B cell (primary cell): ENCODE results near the gene DCP1A. TPM values are rescaled to one million over a fixed set of nuclear protein-coding genes. Genes with fewer than 3 reads are reported as not detected.
"Not testable (repeated sequence)": the region's sequence is repeated elsewhere in the genome, so short reads cannot be mapped to it uniquely, and the experiment has no call there.

Source experiments
- ATAC-seq: fragments of 200-7000 bp; cut with Tn5 transposase; one replicate; pipeline ENCODE4 v1.10.0; 2021; ENCODE audit warnings: low read depth, mild to moderate bottlenecking, moderate number of reproducible peaks, moderate library complexity
- CTCF ChIA-PET: fragments of 350-600 bp; sonication (Branson Sonifier 250); formaldehyde crosslinking; loops from one replicate; lab custom pipeline; 2021; ENCODE audit warnings: antibody characterized with exemption, inconsistent platforms; lab: Charles Lee
- POLR2A ChIA-PET: fragments of 350-600 bp; sonication (Branson Sonifier 250); formaldehyde crosslinking; loops from one replicate; lab custom pipeline; 2021; ENCODE audit warnings: antibody characterized with exemption; lab: Charles Lee
- DNase-seq: peaks from one replicate; pipeline ENCODE4 v3.0.0; 2013
- H2AFZ ChIP-seq: 2 replicates; pipeline ENCODE4 v1.6.1; 2012; ENCODE audit warnings: mild to moderate bottlenecking, low read depth, low read length; ENCODE audit not compliant: insufficient read depth, poor library complexity, severe bottlenecking
- H3K27ac ChIP-seq, 2 donors: 1 replicate in 1 of 2; 2 replicates in 1 of 2; pipeline ENCODE4 v1.5.1; 2012 to 2013; ENCODE audit warnings: low read length in 2 of 2, mild to moderate bottlenecking in 2 of 2, moderate library complexity in 1 of 2
- H3K27me3 ChIP-seq, 4 experiments: fragments of 200-600 bp in 1 of 4; sonication (generic) in 1 of 4; replicated peaks in 1 of 4; 1 replicate in 2 of 4; 2 replicates in 2 of 4; pipeline versions ENCODE4 v1.6.1 to v1.7.0; 2013 to 2016; ENCODE audit warnings: low read length in 3 of 4, mild to moderate bottlenecking in 2 of 4, mixed read lengths in 1 of 4, moderate library complexity in 1 of 4; ENCODE audit not compliant: insufficient read depth in 4 of 4, control insufficient read depth in 3 of 4; ENCODE audit errors: control extremely low read depth in 1 of 4
- H3K36me3 ChIP-seq, 2 experiments: replicated peaks in 1 of 2; 1 replicate in 1 of 2; 2 replicates in 1 of 2; pipeline versions ENCODE4 v1.6.1 to v1.7.1; 2013; ENCODE audit warnings: low read length in 1 of 2; ENCODE audit not compliant: insufficient read depth in 2 of 2, control insufficient read depth in 1 of 2; ENCODE audit errors: control extremely low read depth in 1 of 2, extremely low read depth in 1 of 2
- H3K4me1 ChIP-seq, 2 donors: fragments of 200-600 bp in 1 of 2; sonication (generic) in 1 of 2; 1 replicate in 1 of 2; 2 replicates in 1 of 2; pipeline versions ENCODE4 v1.5.1 to v1.6.1; 2013 to 2017; ENCODE audit warnings: low read length in 2 of 2; ENCODE audit not compliant: control insufficient read depth in 2 of 2, insufficient read depth in 2 of 2
- H3K4me2 ChIP-seq: replicated peaks from 2 replicates; pipeline ENCODE3; 2012; ENCODE audit warnings: mild to moderate bottlenecking, low read depth, low read length; ENCODE audit not compliant: poor library complexity, severe bottlenecking
- H3K4me3 ChIP-seq, 5 experiments: fragments of 200-600 bp in 1 of 5; sonication (generic) in 1 of 5; 1 replicate in 3 of 5; 2 replicates in 2 of 5; pipeline versions ENCODE4 v1.5.1 to v1.7.0; 2011 to 2016; ENCODE audit warnings: low read length in 4 of 5, mild to moderate bottlenecking in 4 of 5, low read depth in 2 of 5, control low read depth in 1 of 5, moderate library complexity in 1 of 5; ENCODE audit not compliant: insufficient read depth in 1 of 5; ENCODE audit errors: control extremely low read depth in 1 of 5, extremely low read depth in 1 of 5
- H3K79me2 ChIP-seq: fragments of 200-600 bp; sonication (generic); one replicate; pipeline ENCODE4 v1.6.0; 2016; ENCODE audit warnings: low read length; ENCODE audit not compliant: control insufficient read depth, insufficient read depth
- H3K9ac ChIP-seq: fragments of 200-600 bp; sonication (generic); 2 replicates; pipeline ENCODE4 v1.6.1; 2017; ENCODE audit warnings: mild to moderate bottlenecking, low read length, moderate library complexity
- H3K9me3 ChIP-seq, 3 donors: one replicate each; pipeline versions ENCODE4 v1.6.1 to v1.7.1; 2013; ENCODE audit warnings: low read length in 2 of 3; ENCODE audit not compliant: control insufficient read depth in 2 of 3, insufficient read depth in 1 of 3; ENCODE audit errors: control extremely low read depth in 1 of 3
- H4K20me1 ChIP-seq: 2 replicates; pipeline ENCODE4 v1.6.0; 2012; ENCODE audit warnings: mild to moderate bottlenecking, low read length; ENCODE audit not compliant: insufficient read depth, control insufficient read depth, poor library complexity, severe bottlenecking
- H3K27ac Mint-ChIP-seq: one replicate; pipeline ENCODE4 v1.8.0; 2021; ENCODE audit warnings: mixed read lengths
- H3K27me3 Mint-ChIP-seq: one replicate; pipeline ENCODE4 v1.8.0; 2021; ENCODE audit warnings: mixed read lengths
- H3K4me1 Mint-ChIP-seq: one replicate; pipeline ENCODE4 v1.8.0; 2021; ENCODE audit warnings: mixed read lengths
- H3K4me3 Mint-ChIP-seq: one replicate; pipeline ENCODE4 v1.8.0; 2021; ENCODE audit warnings: mixed read lengths
- H3K9me3 Mint-ChIP-seq: one replicate; pipeline ENCODE4 v1.8.0; 2022; ENCODE audit warnings: mixed read lengths; ENCODE audit not compliant: insufficient read depth
- EZH2 ChIP-seq: IDR thresholded peaks from 2 replicates; pipeline ENCODE4 v1.6.1; 2012; ENCODE audit warnings: borderline replicate concordance, low read depth, mild to moderate bottlenecking, moderate library complexity, low read length; ENCODE audit not compliant: insufficient read depth, poor library complexity, severe bottlenecking
- WGBS: methylation state at CpG from one replicate; pipeline ENCODE4 v1.1.5; 2013; ENCODE audit warnings: missing lambda C conversion rate; ENCODE audit not compliant: insufficient coverage; 5-methylcytosine and 5-hydroxymethylcytosine counted together
- intact Hi-C: fragments of 100-400 bp; cut with micrococcal nuclease; formaldehyde crosslinking; loops from one replicate; pipeline ENCODE4 v1.10.0; 2022
- polyA plus RNA-seq: library from polyadenylated mRNA; depleted of rRNA; stranded (reverse); fragments of >200 nt; gene quantifications from 2 replicates; pipeline ENCODE4 v1.2.3, GENCODE V29; 2012
- total RNA-seq, 2 donors: library from RNA; stranded (reverse); fragments of 120-200 nt in 1 of 2; gene quantifications; 1 replicate in 1 of 2; 2 replicates in 1 of 2; pipeline versions ENCODE4 v1.2.3 to v1.2.4, GENCODE V29; 2013 to 2022
- TF ChIP-seq, protein P1 (sequence below): fragments of 200-600 bp; IDR thresholded peaks from one replicate; pipeline ENCODE4 v1.8.0; 2022; ENCODE audit warnings: antibody characterized with exemption, mild to moderate bottlenecking

The DCP1A gene
- total and polyA plus RNA-seq, 2 donors (not counting 1 experiment from before 2014, with no cell fraction given), result 16.6 to 44.6 TPM

DNA sequence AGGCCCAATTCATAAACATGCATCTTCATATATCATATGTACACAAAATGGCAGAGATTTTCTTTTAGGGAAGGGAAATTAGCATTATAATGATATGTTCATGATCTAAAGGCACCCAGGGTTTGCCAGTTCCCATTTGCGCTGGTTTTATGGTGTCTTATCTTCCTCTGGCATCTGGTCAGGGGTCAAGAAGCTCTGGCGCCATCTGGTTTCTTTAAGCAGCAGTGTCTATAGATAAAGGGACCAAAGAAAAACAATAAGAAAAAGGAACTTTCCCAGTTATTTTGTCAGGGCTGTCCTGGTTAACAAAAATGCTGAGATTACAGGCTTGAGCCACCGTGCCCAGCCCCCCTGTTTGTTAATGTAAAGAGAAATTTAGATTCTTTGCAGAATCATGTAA is 3.3 kb upstream of the DCP1A start:
- no peaks in the 10 kb centered on the region for H3K27me3 ChIP-seq
- H3K4me3 Mint-ChIP-seq, result no peak overlapping the region
- H3K9me3 Mint-ChIP-seq, result no peaks in the 10 kb centered on the region
- H3K4me1 Mint-ChIP-seq, result peaks cover 18% of the 10 kb centered on the region
- H3K4me2 ChIP-seq, result no peak overlapping the region
- no peaks in the 10 kb centered on the region for H3K27me3 Mint-ChIP-seq
- DNase-seq, result peak; percentile 23
- TF ChIP-seq, protein P1, sequence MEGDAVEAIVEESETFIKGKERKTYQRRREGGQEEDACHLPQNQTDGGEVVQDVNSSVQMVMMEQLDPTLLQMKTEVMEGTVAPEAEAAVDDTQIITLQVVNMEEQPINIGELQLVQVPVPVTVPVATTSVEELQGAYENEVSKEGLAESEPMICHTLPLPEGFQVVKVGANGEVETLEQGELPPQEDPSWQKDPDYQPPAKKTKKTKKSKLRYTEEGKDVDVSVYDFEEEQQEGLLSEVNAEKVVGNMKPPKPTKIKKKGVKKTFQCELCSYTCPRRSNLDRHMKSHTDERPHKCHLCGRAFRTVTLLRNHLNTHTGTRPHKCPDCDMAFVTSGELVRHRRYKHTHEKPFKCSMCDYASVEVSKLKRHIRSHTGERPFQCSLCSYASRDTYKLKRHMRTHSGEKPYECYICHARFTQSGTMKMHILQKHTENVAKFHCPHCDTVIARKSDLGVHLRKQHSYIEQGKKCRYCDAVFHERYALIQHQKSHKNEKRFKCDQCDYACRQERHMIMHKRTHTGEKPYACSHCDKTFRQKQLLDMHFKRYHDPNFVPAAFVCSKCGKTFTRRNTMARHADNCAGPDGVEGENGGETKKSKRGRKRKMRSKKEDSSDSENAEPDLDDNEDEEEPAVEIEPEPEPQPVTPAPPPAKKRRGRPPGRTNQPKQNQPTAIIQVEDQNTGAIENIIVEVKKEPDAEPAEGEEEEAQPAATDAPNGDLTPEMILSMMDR, result no peak
- no peak for TF ChIP-seq EZH2
- CTCF ChIA-PET, result interaction anchor here (0.7 kb wide), 1 partner anchor 609 kb away, joined by 3 read pairs; no protein-coding TSS in a partner anchor
- no CpG with 5 or more reads among the region's 3 CpGs for WGBS
- H3K79me2 ChIP-seq, result peaks cover 24% of the 10 kb centered on the region
- no peak overlapping the region for H3K9ac ChIP-seq
- no peaks in the 10 kb centered on the region for H3K9me3 ChIP-seq
- ATAC-seq, result no peak
- H3K4me3 ChIP-seq, result no peak overlapping the region
- H4K20me1 ChIP-seq, result no peaks in the 10 kb centered on the region
- peak overlapping the region; percentile 62 for H2AFZ ChIP-seq
- H3K27ac ChIP-seq, result no peak overlapping the region
- peaks cover 10 to 11% of the 10 kb centered on the region in 2 donors for H3K4me1 ChIP-seq
- POLR2A ChIA-PET, result no interaction called here
- peak overlapping the region; percentile 33 for H3K27ac Mint-ChIP-seq
- H3K36me3 ChIP-seq, result no peaks in the 10 kb centered on the region
- intact Hi-C loops, result no loop called here

DNA sequence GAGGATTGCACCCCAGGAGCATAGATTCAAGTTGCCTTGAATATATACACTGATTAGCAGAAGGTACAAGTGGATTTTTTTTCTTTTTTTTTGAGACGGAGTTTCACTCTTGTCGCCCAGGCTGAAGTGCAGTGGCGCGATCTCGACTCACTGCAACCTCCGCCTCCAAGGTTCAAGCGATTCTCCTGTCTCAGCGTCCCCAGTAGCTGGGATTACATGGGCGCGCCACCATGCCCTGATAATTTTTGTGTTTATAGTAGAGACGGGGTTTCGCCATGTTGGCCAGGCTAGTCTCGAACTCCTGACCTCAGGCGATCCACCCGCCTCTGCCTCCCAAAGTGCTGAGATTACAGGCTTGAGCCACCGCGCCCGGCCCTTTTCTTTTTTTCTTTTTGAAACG is 775 bp upstream of the DCP1A start:
- not testable (repeated sequence) for H3K27me3 ChIP-seq

More for the DNA sequence above, 775 bp upstream of the DCP1A start:
- H3K9ac ChIP-seq, result peak overlapping the region; percentile 98
- Mint-ChIP-seq H3K27ac (peak overlapping the region; percentile 99), H3K4me3 (peak overlapping the region; percentile 100), H3K4me1 (peaks cover 23% of the 10 kb centered on the region)
- H3K79me2 ChIP-seq, result peaks cover 49% of the 10 kb centered on the region
- not testable (repeated sequence) for ATAC-seq, H3K9me3 ChIP-seq, H4K20me1 ChIP-seq, H3K9me3 Mint-ChIP-seq, DNase-seq, H3K27me3 Mint-ChIP-seq
- ChIA-PET CTCF (interaction anchor here (1.3 to 2.0 kb wide), 3 partner anchors 152 to 544 kb away, joined by 3 to 5 read pairs (median 4); partner anchors contain the start of gene SELENOK), POLR2A (interaction anchor here (0.5 to 1.3 kb wide), 3 partner anchors 9 to 544 kb away, joined by 3 to 7 read pairs (median 4); partner anchors contain the start of gene SELENOK)
- peaks cover 0 to 11% of the 10 kb centered on the region in 2 experiments for H3K36me3 ChIP-seq
- 96% methylated on average over 12 of the region's 19 CpGs for WGBS
- intact Hi-C loops, result loop anchor here (5.0 kb wide), 3 partner anchors 91 to 661 kb away; partner anchors contain the start of genes GLT8D1, GNL3, PBRM1 and SPCS1
- peak overlapping the region; percentile 89 to 95 for H3K27ac ChIP-seq
- peak overlapping the region; percentile 86 to 99 (median 96) for H3K4me3 ChIP-seq
- H2AFZ ChIP-seq, result peak overlapping the region; percentile 100
- H3K4me1 ChIP-seq, result peaks cover 11 to 15% of the 10 kb centered on the region in 2 donors
- H3K4me2 ChIP-seq, result peak overlapping the region; percentile 80
